GM18520 (cell line): ENCODE measurements around the gene MGAT3.
"Not testable (repeated sequence)": the region's sequence is repeated elsewhere in the genome, so short reads cannot be mapped to it uniquely, and the experiment has no call there.

Experiments
- ATAC-seq: cut with Tn5 transposase; IDR thresholded peaks from one replicate; pipeline ENCODE4 v1.9.1; 2021; ENCODE audit not compliant: unreplicated experiment

Gene MGAT3

GRCh38 chr22:39488563-39489083 lies 31.8 kb downstream of the MGAT3 start:
- ATAC-seq: no peak

- no peak for ATAC-seq
Measured at GRCh38 chr22:39489094-39490068, 32.6 kb downstream of the MGAT3 start.

GRCh38 chr22:39490135-39490798 lies 33.5 kb downstream of the MGAT3 start:
- ATAC-seq: no peak

GRCh38 chr22:39490966-39491680 lies 34.3 kb downstream of the MGAT3 start:
- no peak for ATAC-seq

- ATAC-seq: no peak
Measured at GRCh38 chr22:39491696-39492095, 34.9 kb downstream of the MGAT3 start.

- no peak for ATAC-seq
Measured at GRCh38 chr22:39492186-39492585, 35.4 kb downstream of the MGAT3 start.

- no peak for ATAC-seq
Measured at GRCh38 chr22:39493759-39494158, 36.9 kb downstream of the MGAT3 start.

GRCh38 chr22:39494471-39495120 lies 37.8 kb downstream of the MGAT3 start:
- no peak for ATAC-seq

- no peak for ATAC-seq
Measured at GRCh38 chr22:39496131-39496838, 39.5 kb downstream of the MGAT3 start.

- no peak for ATAC-seq
Measured at GRCh38 chr22:39497429-39497828, 40.6 kb downstream of the MGAT3 start.

GRCh38 chr22:39498368-39498767 lies 41.6 kb downstream of the MGAT3 start:
- ATAC-seq: no peak

GRCh38 chr22:39498802-39499201 lies 42.0 kb downstream of the MGAT3 start:
- no peak for ATAC-seq

GRCh38 chr22:39500101-39500500 lies 43.3 kb downstream of the MGAT3 start:
- ATAC-seq: no peak

GRCh38 chr22:39501644-39502108 lies 44.9 kb downstream of the MGAT3 start:
- ATAC-seq: no peak

GRCh38 chr22:39502109-39502788 lies 45.4 kb downstream of the MGAT3 start, which contains the start of gene MIEF1:
Gene MIEF1, plus strand, starts transcription at chr22:39502290. Its CDS starts 9,005 bp downstream, at chr22:39511295.
- ATAC-seq: peak; percentile 69

GRCh38 chr22:39502789-39503409 lies 46.1 kb downstream of the MGAT3 start:
- no peak for ATAC-seq

GRCh38 chr22:39503630-39504029 lies 46.8 kb downstream of the MGAT3 start:
- ATAC-seq: no peak

GRCh38 chr22:39504071-39504470 lies 47.3 kb downstream of the MGAT3 start:
- no peak for ATAC-seq

- ATAC-seq: not testable (repeated sequence)
Measured at GRCh38 chr22:39507021-39507420, 50.2 kb downstream of the MGAT3 start.
